DOHH2 (cell line): ENCODE data around the gene JAG2.

Experiments used
- EZH2phosphoT487 ChIP-seq: fragments of 200-600 bp; sonication (generic); IDR thresholded peaks from 2 replicates; pipeline ENCODE4 v1.6.1; 2017; ENCODE audit warnings: borderline replicate concordance, mild to moderate bottlenecking, antibody characterized with exemption, low read length, moderate library complexity, mixed read lengths
- TF ChIP-seq, protein P1 (sequence below): fragments of 200-600 bp; sonication (generic); IDR thresholded peaks from one replicate; pipeline ENCODE4 v1.5.1; 2014; ENCODE audit warnings: antibody characterized with exemption, mild to moderate bottlenecking, low read depth, low read length; ENCODE audit not compliant: poor library complexity, severe bottlenecking

DNA sequence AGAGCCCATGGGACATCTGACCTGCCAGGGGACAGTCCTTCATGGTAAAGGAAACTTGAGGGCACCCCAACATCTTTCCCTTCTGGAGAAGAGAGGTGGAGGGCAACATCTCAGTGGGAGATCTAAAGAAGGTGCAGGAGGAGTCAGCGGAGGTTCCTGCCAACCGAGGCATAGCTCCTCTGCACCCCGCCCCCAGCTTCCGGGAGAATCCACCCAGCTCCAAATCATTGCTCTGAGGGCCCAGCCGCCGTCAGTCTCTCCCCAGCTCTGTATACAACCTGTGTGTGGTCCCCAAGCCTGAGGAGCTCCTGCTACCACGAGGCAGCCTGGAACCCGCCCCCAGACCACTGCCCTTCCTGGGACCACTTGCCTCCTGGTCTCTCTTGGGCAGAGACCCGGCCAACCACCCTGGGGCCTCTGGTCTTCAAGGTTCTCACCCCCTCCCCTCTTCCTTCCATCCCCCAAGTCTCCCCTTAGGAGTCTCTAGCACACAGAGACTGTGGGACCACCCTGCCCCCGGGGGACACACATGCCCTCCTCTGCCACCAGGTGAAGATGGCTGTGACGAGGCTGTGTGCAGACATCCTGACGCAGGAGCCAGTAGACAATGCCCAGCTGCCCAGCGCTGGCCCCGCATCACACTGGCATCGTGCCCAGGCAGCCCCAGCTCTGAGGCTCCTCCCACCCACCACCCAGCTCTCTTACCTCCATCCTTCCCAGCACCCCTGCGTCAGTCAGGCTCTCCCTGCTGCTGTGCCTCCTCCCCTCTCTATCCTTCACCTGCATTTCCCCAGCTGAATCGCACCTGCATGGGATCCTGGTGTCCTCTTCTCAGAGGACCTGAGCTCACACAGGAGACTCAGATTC lies 25.6 kb upstream of the JAG2 start:
- TF ChIP-seq EZH2phosphoT487: no peak
- TF ChIP-seq, protein P1, sequence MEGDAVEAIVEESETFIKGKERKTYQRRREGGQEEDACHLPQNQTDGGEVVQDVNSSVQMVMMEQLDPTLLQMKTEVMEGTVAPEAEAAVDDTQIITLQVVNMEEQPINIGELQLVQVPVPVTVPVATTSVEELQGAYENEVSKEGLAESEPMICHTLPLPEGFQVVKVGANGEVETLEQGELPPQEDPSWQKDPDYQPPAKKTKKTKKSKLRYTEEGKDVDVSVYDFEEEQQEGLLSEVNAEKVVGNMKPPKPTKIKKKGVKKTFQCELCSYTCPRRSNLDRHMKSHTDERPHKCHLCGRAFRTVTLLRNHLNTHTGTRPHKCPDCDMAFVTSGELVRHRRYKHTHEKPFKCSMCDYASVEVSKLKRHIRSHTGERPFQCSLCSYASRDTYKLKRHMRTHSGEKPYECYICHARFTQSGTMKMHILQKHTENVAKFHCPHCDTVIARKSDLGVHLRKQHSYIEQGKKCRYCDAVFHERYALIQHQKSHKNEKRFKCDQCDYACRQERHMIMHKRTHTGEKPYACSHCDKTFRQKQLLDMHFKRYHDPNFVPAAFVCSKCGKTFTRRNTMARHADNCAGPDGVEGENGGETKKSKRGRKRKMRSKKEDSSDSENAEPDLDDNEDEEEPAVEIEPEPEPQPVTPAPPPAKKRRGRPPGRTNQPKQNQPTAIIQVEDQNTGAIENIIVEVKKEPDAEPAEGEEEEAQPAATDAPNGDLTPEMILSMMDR: no peak
